ENCODE results near the gene GALNT9. TPM values are rescaled to one million over a fixed set of nuclear protein-coding genes. Genes with fewer than 3 reads are reported as not detected.

GALNT9 gene
- polyA plus RNA-seq, 1 of the 3 experiments (the other 2 are of a cell fraction) = not detected

GRCh38 chr12:132275110-132275531, 54.3 kb downstream of the GALNT9 start:
- CTCF ChIA-PET = interaction anchor here (0.6 to 1.5 kb wide), 2 partner anchors 9 to 294 kb away, joined by 3 read pairs; no protein-coding TSS in a partner anchor
- POLR2A ChIA-PET = no interaction called here
- no peak overlapping the region for H2AFZ ChIP-seq (ENCODE audit: low read depth)

GRCh38 chr12:132273992-132274334, 55.4 kb downstream of the GALNT9 start:
- WGBS (ENCODE audit: low lambda C conversion rate) = 44% methylated on average over 5 of the region's 11 CpGs
- TF ChIP-seq TAF1 (IDR thresholded peaks at IDR 0.05; ENCODE audit: borderline replicate concordance, low read depth, low read length) (no peak), CTCF (IDR thresholded peaks at IDR 0.05) (no peak), USF1 (IDR thresholded peaks at IDR 0.05; ENCODE audit: borderline replicate concordance, low read depth) (no peak), FOSL2 (IDR thresholded peaks at IDR 0.05; ENCODE audit: borderline replicate concordance, low read depth) (no peak), IRF3 (IDR thresholded peaks at IDR 0.05; ENCODE audit: low read depth, low read length) (no peak)
- Histone ChIP-seq H3K4me2 (no peak overlapping the region), H3K9me3 (no peaks in the 10 kb centered on the region), H2AFZ (ENCODE audit: low read depth) (no peak overlapping the region), H3F3A (replicated peaks; ENCODE audit: insufficient read depth) (no peaks in the 10 kb centered on the region), H3K4me3 (ENCODE audit: low read depth in 2 of 2, low read length in 1 of 2) (no peak overlapping the region), H3K9ac (no peak overlapping the region), H3K9me2 (no peaks in the 10 kb centered on the region), H3K4me1 (ENCODE audit: control insufficient read depth in 1 of 2, insufficient read depth in 2 of 2, low read depth in 1 of 2, low read length in 1 of 2) (no peaks in the 10 kb centered on the region; a peak in 1 of 4 replicates), H3K79me2 (ENCODE audit: insufficient read depth) (no peaks in the 10 kb centered on the region), H3K27me3 (ENCODE audit: insufficient read depth) (peaks cover 97% of the 10 kb centered on the region), H3K27ac (ENCODE audit: low read depth in 2 of 2, low read length in 1 of 2) (no peak overlapping the region), H3K36me3 (replicated peaks in 1 of 2; ENCODE audit: control insufficient read depth in 1 of 2, insufficient read depth in 2 of 2, low read length in 1 of 2) (no peaks in the 10 kb centered on the region), H4K20me1 (ENCODE audit: insufficient read depth) (no peaks in the 10 kb centered on the region)
- POLR2A ChIA-PET = no interaction called here
- DNase-seq = no peak
- CTCF ChIA-PET = interaction anchor here (0.7 to 1.5 kb wide), 2 partner anchors 12 to 140 kb away, joined by 3 to 4 read pairs; no protein-coding TSS in a partner anchor

More at GRCh38 chr12:132275110-132275531, 54.3 kb downstream of the GALNT9 start:
- Histone ChIP-seq H3K4me1 (ENCODE audit: control insufficient read depth in 1 of 2, insufficient read depth in 2 of 2, low read depth in 1 of 2, low read length in 1 of 2) (no peaks in the 10 kb centered on the region; a peak in 1 of 4 replicates), H3K79me2 (ENCODE audit: insufficient read depth) (no peaks in the 10 kb centered on the region), H3K4me3 (ENCODE audit: low read depth in 2 of 2, low read length in 1 of 2) (no peak overlapping the region), H3K9me3 (no peaks in the 10 kb centered on the region), H3K27me3 (ENCODE audit: insufficient read depth) (peaks cover 97% of the 10 kb centered on the region), H3F3A (replicated peaks; ENCODE audit: insufficient read depth) (no peaks in the 10 kb centered on the region), H3K27ac (ENCODE audit: low read depth in 2 of 2, low read length in 1 of 2) (no peak overlapping the region), H3K4me2 (no peak overlapping the region), H3K36me3 (replicated peaks in 1 of 2; ENCODE audit: control insufficient read depth in 1 of 2, insufficient read depth in 2 of 2, low read length in 1 of 2) (no peaks in the 10 kb centered on the region), H3K9me2 (no peaks in the 10 kb centered on the region), H3K9ac (no peak overlapping the region), H4K20me1 (ENCODE audit: insufficient read depth) (no peaks in the 10 kb centered on the region)
- no peak for TF ChIP-seq GABPA (IDR thresholded peaks at IDR 0.05; ENCODE audit: low read depth)
- peak; percentile 77 for DNase-seq
- WGBS (ENCODE audit: low lambda C conversion rate) = 15% methylated on average over 10 of the region's 13 CpGs

GRCh38 chr12:132272711-132273110, 56.7 kb downstream of the GALNT9 start:
- TF ChIP-seq MXI1 (IDR thresholded peaks at IDR 0.05; ENCODE audit: low read depth, low read length) (no peak), EP300 (IDR thresholded peaks at IDR 0.05; ENCODE audit: borderline replicate concordance in 1 of 2, low read depth in 1 of 2, low read length in 1 of 2) (no peak), POLR2AphosphoS5 (IDR thresholded peaks at IDR 0.05; ENCODE audit: low read depth, low read length) (no peak), ZBTB33 (IDR thresholded peaks at IDR 0.05; ENCODE audit: borderline replicate concordance, low read depth) (no peak), RCOR1 (IDR thresholded peaks at IDR 0.05; ENCODE audit: low read length) (no peak), YY1 (IDR thresholded peaks at IDR 0.05; ENCODE audit: low read depth) (no peak), MAX (IDR thresholded peaks at IDR 0.05; ENCODE audit: low read depth) (no peak), FOSL2 (IDR thresholded peaks at IDR 0.05; ENCODE audit: borderline replicate concordance, low read depth) (no peak), MEF2A (IDR thresholded peaks at IDR 0.05; ENCODE audit: borderline replicate concordance, low read depth) (no peak), RAD21 (IDR thresholded peaks at IDR 0.05; ENCODE audit: low read length) (no peak), RXRA (IDR thresholded peaks at IDR 0.05; ENCODE audit: borderline replicate concordance, low read depth) (no peak)
- H3K79me2 ChIP-seq (ENCODE audit: insufficient read depth) = no peaks in the 10 kb centered on the region
- ChIA-PET CTCF (interaction anchor here (1.5 kb wide), 1 partner anchor 141 kb away, joined by 4 read pairs; no protein-coding TSS in a partner anchor), POLR2A (no interaction called here)
- H4K20me1 ChIP-seq (ENCODE audit: insufficient read depth) = no peaks in the 10 kb centered on the region
- no peak overlapping the region for H3K9ac ChIP-seq
- H3K27me3 ChIP-seq (ENCODE audit: insufficient read depth) = peaks cover 99% of the 10 kb centered on the region
- no peak overlapping the region for H3K4me2 ChIP-seq
- WGBS (ENCODE audit: low lambda C conversion rate) = 40% methylated on average over 17 of the region's 17 CpGs
- H3K27ac ChIP-seq (ENCODE audit: low read depth in 2 of 2, low read length in 1 of 2) = no peak overlapping the region
- H3K4me3 ChIP-seq (ENCODE audit: low read depth in 2 of 2, low read length in 1 of 2) = no peak overlapping the region
- no peaks in the 10 kb centered on the region for H3K9me2 ChIP-seq
- no peaks in the 10 kb centered on the region for H3K36me3 ChIP-seq (replicated peaks in 1 of 2; ENCODE audit: control insufficient read depth in 1 of 2, insufficient read depth in 2 of 2, low read length in 1 of 2)
- no peaks in the 10 kb centered on the region for H3K9me3 ChIP-seq
- no peaks in the 10 kb centered on the region for H3F3A ChIP-seq (replicated peaks; ENCODE audit: insufficient read depth)
- H3K4me1 ChIP-seq (ENCODE audit: control insufficient read depth in 1 of 2, insufficient read depth in 2 of 2, low read depth in 1 of 2, low read length in 1 of 2) = no peaks in the 10 kb centered on the region; a peak in 1 of 4 replicates
- no peak for DNase-seq
- no peak overlapping the region for H2AFZ ChIP-seq (ENCODE audit: low read depth)

Measured in SK-N-SH (cell line).